Panc1 (cell line): ENCODE data around the gene PPP1R14C. TPM values are rescaled to one million over a fixed set of nuclear protein-coding genes. Genes with fewer than 3 reads are reported as not detected.

ENCODE experiments used
- ATAC-seq: fragments of 200-7000 bp; cut with Tn5 transposase; 2 replicates; pipeline ENCODE4 v1.9.1; 2020; ENCODE audit warnings: mild to moderate bottlenecking, moderate library complexity
- BruUV-seq: library from RNA; stranded (reverse); fragments of 400-500 nt; replicated peaks from 2 replicates; lab custom pipeline; 2021; lab: Mats Ljungman, UMichigan
- CTCF ChIA-PET: fragments of 300-600 bp; sonication (Branson Sonifier 250); formaldehyde crosslinking; loops from one replicate; lab custom pipeline; 2022; ENCODE audit warnings: antibody characterized with exemption; lab: Charles Lee
- POLR2A ChIA-PET: fragments of 300-600 bp; sonication (Branson Sonifier 250); formaldehyde crosslinking; loops from one replicate; lab custom pipeline; 2022; ENCODE audit warnings: antibody characterized with exemption; lab: Charles Lee
- DNase-seq: peaks from one replicate; pipeline ENCODE4 v3.0.0-alpha.2; 2010; ENCODE audit warnings: low read depth, low spot score
- H3K27ac ChIP-seq: 2 replicates; pipeline ENCODE4 v1.5.1; 2011; ENCODE audit warnings: mild to moderate bottlenecking, low read length, inconsistent platforms
- H3K27me3 ChIP-seq: fragments of 200-500 bp; sonication (Bioruptor generic); 2 replicates; pipeline ENCODE4 v1.6.0; 2014; ENCODE audit warnings: low read length, inconsistent platforms; ENCODE audit not compliant: control insufficient read depth, insufficient read depth
- H3K36me3 ChIP-seq: fragments of 200-500 bp; sonication (Bioruptor generic); 2 replicates; pipeline ENCODE4 v1.5.1; 2014; ENCODE audit warnings: inconsistent platforms, mild to moderate bottlenecking, low read length, moderate library complexity; ENCODE audit not compliant: control insufficient read depth, insufficient read depth
- H3K4me1 ChIP-seq: 2 replicates; pipeline ENCODE4 v1.5.1; 2011; ENCODE audit warnings: inconsistent platforms, mild to moderate bottlenecking, low read length, moderate library complexity; ENCODE audit not compliant: control insufficient read depth, insufficient read depth
- H3K4me3 ChIP-seq, 2 experiments: 2 replicates each; pipeline ENCODE4 v1.5.1; 2011 to 2012; ENCODE audit warnings: low read depth in 2 of 2, low read length in 2 of 2, mild to moderate bottlenecking in 2 of 2, inconsistent platforms in 1 of 2, moderate library complexity in 1 of 2
- H3K9me3 ChIP-seq: fragments of 200-500 bp; sonication (Bioruptor generic); 2 replicates; pipeline ENCODE4 v1.5.1; 2014; ENCODE audit warnings: low read depth, mild to moderate bottlenecking, inconsistent platforms, low read length, moderate library complexity; ENCODE audit not compliant: control insufficient read depth, insufficient read depth
- POLR2AphosphoS5 ChIP-seq: IDR thresholded peaks from 2 replicates; pipeline ENCODE4 v1.6.1; 2012; ENCODE audit warnings: mild to moderate bottlenecking, low read depth, low read length, moderate library complexity
- REST ChIP-seq, 2 experiments: IDR thresholded peaks; 2 replicates each; pipeline ENCODE4 v1.6.1; 2011 to 2012; ENCODE audit warnings: low read depth in 2 of 2, control low read depth in 1 of 2, low read length in 1 of 2, mild to moderate bottlenecking in 1 of 2, moderate library complexity in 1 of 2; ENCODE audit not compliant: insufficient read depth in 1 of 2
- SIN3A ChIP-seq: IDR thresholded peaks from 2 replicates; pipeline ENCODE4 v1.6.1; 2012; ENCODE audit warnings: low read depth, mild to moderate bottlenecking, low read length, moderate library complexity, borderline replicate concordance; ENCODE audit not compliant: insufficient read depth
- in situ Hi-C: cut with HindIII; loops from 2 replicates; pipeline ENCODE4 v1.10.0; 2016; ENCODE audit warnings: low sequenced_read_pairs, low pct_unique_long_range_greater_than_20kb
- intact Hi-C: fragments of 100-400 bp; cut with micrococcal nuclease; formaldehyde crosslinking; loops from one replicate; pipeline ENCODE4 v1.10.0; 2022; ENCODE audit not compliant: unreplicated experiment
- total RNA-seq: library from RNA; stranded (reverse); gene quantifications from one replicate; pipeline ENCODE4 v1.2.1, GENCODE V29; 2021; ENCODE audit not compliant: unreplicated experiment
- TF ChIP-seq, protein P1 (sequence below): fragments of 450-650 bp; IDR thresholded peaks from 2 replicates; pipeline ENCODE4 v1.5.1; 2017; ENCODE audit warnings: mild to moderate bottlenecking

Gene PPP1R14C
- total RNA-seq, 1 experiment from 2014 or later = not detected

DNA sequence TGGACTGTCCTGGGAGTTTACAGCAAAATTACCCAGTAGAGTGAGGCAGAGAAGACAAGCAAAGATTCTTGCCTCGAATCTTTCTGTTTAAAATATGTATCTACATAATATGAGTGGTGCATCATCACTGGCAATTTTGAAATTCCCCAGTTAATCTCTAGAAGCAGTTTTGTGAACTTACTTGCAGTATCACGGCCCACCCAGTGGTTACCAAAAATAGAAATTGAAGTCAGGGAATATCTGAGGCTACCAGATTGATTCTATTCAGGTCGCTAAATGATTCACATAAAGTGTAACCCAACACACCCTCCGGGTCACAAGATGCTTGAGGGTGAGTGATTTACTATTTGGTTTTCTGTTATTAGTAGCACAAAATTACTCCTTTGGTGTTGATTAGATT is 111.9 kb downstream of the PPP1R14C start:
- TF ChIP-seq, protein P1, sequence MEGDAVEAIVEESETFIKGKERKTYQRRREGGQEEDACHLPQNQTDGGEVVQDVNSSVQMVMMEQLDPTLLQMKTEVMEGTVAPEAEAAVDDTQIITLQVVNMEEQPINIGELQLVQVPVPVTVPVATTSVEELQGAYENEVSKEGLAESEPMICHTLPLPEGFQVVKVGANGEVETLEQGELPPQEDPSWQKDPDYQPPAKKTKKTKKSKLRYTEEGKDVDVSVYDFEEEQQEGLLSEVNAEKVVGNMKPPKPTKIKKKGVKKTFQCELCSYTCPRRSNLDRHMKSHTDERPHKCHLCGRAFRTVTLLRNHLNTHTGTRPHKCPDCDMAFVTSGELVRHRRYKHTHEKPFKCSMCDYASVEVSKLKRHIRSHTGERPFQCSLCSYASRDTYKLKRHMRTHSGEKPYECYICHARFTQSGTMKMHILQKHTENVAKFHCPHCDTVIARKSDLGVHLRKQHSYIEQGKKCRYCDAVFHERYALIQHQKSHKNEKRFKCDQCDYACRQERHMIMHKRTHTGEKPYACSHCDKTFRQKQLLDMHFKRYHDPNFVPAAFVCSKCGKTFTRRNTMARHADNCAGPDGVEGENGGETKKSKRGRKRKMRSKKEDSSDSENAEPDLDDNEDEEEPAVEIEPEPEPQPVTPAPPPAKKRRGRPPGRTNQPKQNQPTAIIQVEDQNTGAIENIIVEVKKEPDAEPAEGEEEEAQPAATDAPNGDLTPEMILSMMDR = no peak
- Histone ChIP-seq H3K27ac (no peak overlapping the region), H3K4me1 (no peaks in the 10 kb centered on the region), H3K27me3 (peaks cover 7% of the 10 kb centered on the region; the same call in 1 of the 2 replicates), H3K36me3 (no peaks in the 10 kb centered on the region), H3K4me3 (no peak overlapping the region), H3K9me3 (no peaks in the 10 kb centered on the region)
- ATAC-seq = no peak
- ChIA-PET POLR2A (no interaction called here), CTCF (no interaction called here)
- no peak for DNase-seq
- BruUV-seq = no TSS peak
- intact Hi-C loops = no loop called here
- in situ Hi-C loops = no loop called here

DNA sequence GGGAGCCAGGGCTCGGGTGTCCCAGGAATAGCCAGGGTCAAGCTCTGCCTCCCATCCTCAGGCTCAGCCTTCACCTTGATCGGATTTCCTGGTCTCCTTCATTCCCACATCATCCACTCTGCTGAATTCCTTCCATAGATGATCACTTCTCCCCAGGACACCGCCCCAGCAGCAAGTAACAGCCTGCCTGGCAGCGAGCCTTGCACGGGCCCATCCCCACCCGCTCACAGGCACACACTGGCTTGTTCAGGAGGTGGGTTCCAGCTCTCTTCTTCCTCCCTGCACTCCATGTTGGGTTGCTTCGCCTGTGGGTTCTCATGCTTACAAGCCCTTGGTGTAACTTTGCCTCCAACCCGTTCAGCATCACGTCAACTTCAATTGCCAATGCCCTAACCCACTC is 113.0 kb downstream of the PPP1R14C start:
- no peaks in the 10 kb centered on the region for H3K9me3 ChIP-seq
- BruUV-seq = no TSS peak
- in situ Hi-C loops (no loop called here), intact Hi-C loops (no loop called here)
- H3K4me3 ChIP-seq = no peak overlapping the region
- TF ChIP-seq REST (IDR thresholded peaks at IDR 0.05; ENCODE audit: insufficient read depth in 1 of 2, low read depth in 2 of 2, low read length in 1 of 2) (no peak), SIN3A (no peak), POLR2AphosphoS5 (no peak)
- TF ChIP-seq, protein P1 = no peak
- H3K27ac ChIP-seq = no peak overlapping the region
- ATAC-seq (no peak), DNase-seq (no peak)
- ChIA-PET POLR2A (no interaction called here), CTCF (no interaction called here)
- H3K36me3 ChIP-seq = no peaks in the 10 kb centered on the region
- H3K4me1 ChIP-seq = no peaks in the 10 kb centered on the region
- peaks cover 7% of the 10 kb centered on the region; the same call in 1 of the 2 replicates for H3K27me3 ChIP-seq
